NCI-H2227 (cell line): ENCODE measurements around the gene C19orf85.
A peak's percentile ranks its signal among the peaks of the same experiment; 100 is the strongest.

ENCODE experiments used
- DNase-seq: peaks from one replicate; lab custom pipeline; 2025; ENCODE audit not compliant: unreplicated experiment; lab: John Stamatoyannopoulos, UW

C19orf85 gene

GRCh38 chr19:55478364-55478763 lies 13.8 kb upstream of the C19orf85 start:
- DNase-seq = no peak

GRCh38 chr19:55477905-55478304 lies 13.4 kb upstream of the C19orf85 start:
- DNase-seq = no peak

- peak; percentile 100 for DNase-seq
Observed at GRCh38 chr19:55476100-55476775, 11.7 kb upstream of the C19orf85 start, which contains the start of gene ZNF628. Gene ZNF628, plus strand, starts transcription at chr19:55476617. Its CDS starts 3,294 bp downstream, at chr19:55479911.

GRCh38 chr19:55474269-55475265 lies 10.0 kb upstream of the C19orf85 start:
- DNase-seq = no peak

GRCh38 chr19:55473225-55474012 lies 8.9 kb upstream of the C19orf85 start:
- peak; percentile 64 for DNase-seq

GRCh38 chr19:55472463-55472862 lies 7.9 kb upstream of the C19orf85 start:
- no peak for DNase-seq

- no peak for DNase-seq
Observed at GRCh38 chr19:55471266-55471665, 6.7 kb upstream of the C19orf85 start.

GRCh38 chr19:55468054-55468393 lies 3.5 kb upstream of the C19orf85 start:
- DNase-seq = no peak

- DNase-seq = no peak
Observed at GRCh38 chr19:55467236-55468053, 2.9 kb upstream of the C19orf85 start.

- DNase-seq = no peak
Observed at GRCh38 chr19:55466241-55466614, 1.7 kb upstream of the C19orf85 start.

GRCh38 chr19:55465460-55466240 lies 1.1 kb upstream of the C19orf85 start:
- DNase-seq = peak; percentile 47

- DNase-seq = no peak
Observed at GRCh38 chr19:55464039-55464661, 401 bp downstream of the C19orf85 start.

GRCh38 chr19:55463583-55464031 lies 944 bp downstream of the C19orf85 start:
- DNase-seq = no peak

- DNase-seq = no peak
Observed at GRCh38 chr19:55462722-55463121, 1.8 kb downstream of the C19orf85 start.

GRCh38 chr19:55461974-55462626 lies 2.5 kb downstream of the C19orf85 start:
- peak; percentile 75 for DNase-seq

GRCh38 chr19:55461259-55461973 lies 3.1 kb downstream of the C19orf85 start, which contains the start of gene ISOC2:
Gene ISOC2, minus strand, starts transcription at chr19:55461642. Its CDS starts 5,156 bp downstream, at chr19:55456486.
- peak; percentile 100 for DNase-seq

GRCh38 chr19:55460670-55461258 lies 3.8 kb downstream of the C19orf85 start:
- peak; percentile 92 for DNase-seq
